Aortic smooth muscle cell (primary cell): ENCODE results near the gene FBXW5. TPM values are rescaled to one million over a fixed set of nuclear protein-coding genes. Genes with fewer than 3 reads are reported as not detected.

Experiments used
- total RNA-seq: library from RNA; depleted of rRNA; stranded (reverse); fragments of >200 nt; gene quantifications from 2 replicates; pipeline ENCODE4 v1.2.3, GENCODE V29; 2014

FBXW5 gene, protein sequence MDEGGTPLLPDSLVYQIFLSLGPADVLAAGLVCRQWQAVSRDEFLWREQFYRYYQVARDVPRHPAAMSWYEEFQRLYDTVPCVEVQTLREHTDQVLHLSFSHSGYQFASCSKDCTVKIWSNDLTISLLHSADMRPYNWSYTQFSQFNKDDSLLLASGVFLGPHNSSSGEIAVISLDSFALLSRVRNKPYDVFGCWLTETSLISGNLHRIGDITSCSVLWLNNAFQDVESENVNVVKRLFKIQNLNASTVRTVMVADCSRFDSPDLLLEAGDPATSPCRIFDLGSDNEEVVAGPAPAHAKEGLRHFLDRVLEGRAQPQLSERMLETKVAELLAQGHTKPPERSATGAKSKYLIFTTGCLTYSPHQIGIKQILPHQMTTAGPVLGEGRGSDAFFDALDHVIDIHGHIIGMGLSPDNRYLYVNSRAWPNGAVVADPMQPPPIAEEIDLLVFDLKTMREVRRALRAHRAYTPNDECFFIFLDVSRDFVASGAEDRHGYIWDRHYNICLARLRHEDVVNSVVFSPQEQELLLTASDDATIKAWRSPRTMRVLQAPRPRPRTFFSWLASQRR
- total RNA-seq: 144 and 185 TPM in 2 replicates

DNA sequence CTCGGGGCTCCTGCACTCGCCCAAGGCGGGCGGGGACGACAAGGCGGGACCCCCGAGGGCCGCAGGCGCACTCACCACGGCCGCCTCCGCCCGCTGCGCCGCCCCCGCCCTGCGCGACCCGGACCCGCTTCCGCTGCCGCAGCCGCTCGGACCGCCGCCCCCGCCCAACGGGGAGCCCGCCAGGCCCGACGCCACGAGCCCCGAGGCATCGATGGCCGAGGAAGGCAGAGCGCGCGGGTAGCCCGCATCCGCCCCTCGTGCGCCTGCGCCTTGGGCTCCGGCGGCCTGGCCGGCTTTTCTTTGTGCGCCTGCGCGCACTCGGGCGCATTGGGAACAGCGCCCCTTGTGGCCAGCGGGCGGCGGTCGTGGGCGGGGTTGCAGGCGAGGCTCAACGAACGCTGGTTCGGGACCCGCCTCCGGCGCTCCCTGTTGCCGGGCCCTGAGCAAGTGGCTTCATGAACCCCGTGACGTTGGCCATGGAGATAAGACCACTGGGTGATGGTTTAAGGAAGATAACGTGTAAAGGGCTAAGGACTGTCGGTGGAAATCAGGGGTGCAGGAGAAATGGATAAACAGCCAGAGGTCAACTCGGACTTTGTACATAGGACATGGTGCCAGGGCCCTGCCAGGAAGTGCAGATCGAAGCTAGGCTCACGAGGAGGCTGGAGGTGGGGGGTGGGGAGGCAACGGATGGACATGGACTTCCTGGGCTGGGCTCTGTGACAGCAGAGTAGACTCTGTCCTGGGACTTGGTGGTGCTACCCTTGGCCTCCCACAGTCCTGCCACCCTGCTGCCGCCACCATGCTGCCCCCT lies at the start of gene FBXW5, which contains the start of gene C8G:
Gene FBXW5 (minus strand): TSS at position 220 of the 814 bp plus-strand sequence. CDS start 655 bp downstream, outside the sequence.
Gene C8G (plus strand): TSS at position 725 of the 814 bp plus-strand sequence. CDS start 78 bp downstream, at position 803.

DNA sequence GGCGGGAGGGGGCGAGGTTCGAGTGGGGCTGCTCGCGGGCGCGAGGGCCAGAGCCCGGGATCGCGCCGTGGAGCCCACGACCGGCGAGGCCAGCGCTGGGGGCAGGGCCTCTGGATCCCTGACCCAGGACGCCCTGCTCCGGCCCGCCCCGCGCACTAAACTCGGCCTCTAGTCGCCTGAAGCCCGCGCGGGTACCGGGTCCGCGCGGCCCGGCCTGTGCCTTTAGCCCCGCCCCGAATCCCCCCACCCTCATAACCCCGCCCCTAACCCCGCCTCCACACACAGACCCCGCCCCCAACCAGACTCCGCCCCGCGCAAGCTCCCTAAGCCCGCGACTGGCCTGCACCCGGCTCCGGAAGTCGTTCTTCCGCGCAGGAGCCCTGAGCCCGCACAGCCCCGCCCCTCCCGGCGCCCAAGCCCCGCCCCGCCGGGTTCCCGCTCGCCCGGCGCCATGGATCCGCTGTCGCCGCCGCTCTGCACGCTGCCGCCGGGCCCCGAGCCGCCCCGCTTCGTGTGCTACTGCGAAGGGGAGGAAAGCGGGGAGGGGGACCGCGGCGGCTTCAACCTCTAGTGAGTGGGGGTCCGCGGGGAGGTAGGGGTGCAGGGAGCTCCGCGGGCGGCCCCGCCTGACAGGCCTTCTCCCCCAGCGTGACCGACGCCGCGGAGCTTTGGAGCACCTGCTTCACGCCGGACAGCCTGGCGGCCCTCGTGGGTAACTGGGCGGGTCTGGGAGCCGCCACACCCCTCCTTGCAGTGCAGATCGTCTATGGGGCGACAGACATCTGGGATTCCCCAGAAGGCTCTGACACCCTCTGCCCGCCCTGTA lies 47.7 kb upstream of the FBXW5 start, which contains the start of gene PAXX:
Gene PAXX (plus strand): TSS at position 430 of the 826 bp plus-strand sequence. CDS start 22 bp downstream, at position 452.

DNA sequence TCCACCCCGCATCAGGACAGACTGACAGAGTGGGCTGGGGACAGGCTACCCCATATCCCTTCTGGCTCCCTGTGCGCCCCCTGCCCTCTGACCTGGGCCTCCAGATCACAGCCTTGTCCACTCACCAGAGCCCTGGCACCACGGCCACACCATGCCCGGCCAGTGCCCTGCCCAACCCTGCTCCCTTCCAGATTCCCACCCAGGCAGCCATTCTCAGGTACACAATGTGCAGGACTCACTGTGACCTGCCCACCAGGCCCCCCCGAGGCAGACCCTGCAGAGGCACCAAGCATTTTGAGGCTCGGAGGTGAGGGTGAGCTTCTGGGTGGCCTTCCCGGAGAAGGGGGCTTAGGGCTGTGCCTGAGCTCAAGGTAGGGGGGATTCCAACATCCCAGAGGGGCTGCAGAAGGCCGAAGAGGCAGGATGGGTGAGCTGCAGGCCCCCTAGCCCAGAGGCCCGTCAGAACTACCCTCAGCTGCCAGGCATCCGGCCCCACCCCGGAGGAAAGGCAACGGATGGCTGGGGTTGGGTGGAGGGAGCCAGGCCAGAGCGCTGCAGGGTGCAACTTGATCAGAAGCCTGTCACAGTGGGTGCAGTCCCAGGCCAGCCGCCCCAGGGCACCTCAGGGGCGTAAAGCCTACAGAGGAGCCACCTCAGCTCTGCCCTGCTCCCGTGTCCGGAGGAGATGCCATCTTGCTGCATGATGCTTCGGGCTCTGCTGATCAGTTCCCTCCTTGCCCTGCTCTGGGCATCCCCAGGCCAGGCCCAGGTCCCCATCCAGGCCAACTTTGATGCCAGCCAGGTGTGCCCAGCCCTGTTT lies 37.9 kb upstream of the FBXW5 start, which contains the start of gene LCNL1:
Gene LCNL1 (plus strand): TSS at position 762 of the 820 bp plus-strand sequence. CDS start 594 bp downstream, outside the sequence.

DNA sequence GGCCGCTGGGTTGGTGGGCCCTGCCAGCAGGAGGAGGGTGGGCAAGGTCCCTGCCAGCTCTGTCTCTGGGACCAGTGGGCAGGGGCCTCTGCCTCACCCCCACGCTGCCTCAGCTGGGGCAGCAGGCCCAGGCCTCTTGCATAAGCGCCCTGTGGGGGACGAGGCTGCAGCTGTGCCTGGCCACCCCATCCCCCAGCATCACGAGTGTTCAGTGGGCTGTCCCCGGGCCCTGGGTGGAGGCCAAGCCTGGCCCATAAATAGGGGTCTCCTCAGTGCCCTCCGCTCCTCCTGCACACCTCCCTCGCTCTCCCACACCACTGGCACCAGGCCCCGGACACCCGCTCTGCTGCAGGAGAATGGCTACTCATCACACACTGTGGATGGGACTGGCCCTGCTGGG lies 32.7 kb upstream of the FBXW5 start, which contains the start of gene PTGDS:
Gene PTGDS (plus strand): TSS at position 282 of the 400 bp plus-strand sequence. CDS start 75 bp downstream, at position 357.

DNA sequence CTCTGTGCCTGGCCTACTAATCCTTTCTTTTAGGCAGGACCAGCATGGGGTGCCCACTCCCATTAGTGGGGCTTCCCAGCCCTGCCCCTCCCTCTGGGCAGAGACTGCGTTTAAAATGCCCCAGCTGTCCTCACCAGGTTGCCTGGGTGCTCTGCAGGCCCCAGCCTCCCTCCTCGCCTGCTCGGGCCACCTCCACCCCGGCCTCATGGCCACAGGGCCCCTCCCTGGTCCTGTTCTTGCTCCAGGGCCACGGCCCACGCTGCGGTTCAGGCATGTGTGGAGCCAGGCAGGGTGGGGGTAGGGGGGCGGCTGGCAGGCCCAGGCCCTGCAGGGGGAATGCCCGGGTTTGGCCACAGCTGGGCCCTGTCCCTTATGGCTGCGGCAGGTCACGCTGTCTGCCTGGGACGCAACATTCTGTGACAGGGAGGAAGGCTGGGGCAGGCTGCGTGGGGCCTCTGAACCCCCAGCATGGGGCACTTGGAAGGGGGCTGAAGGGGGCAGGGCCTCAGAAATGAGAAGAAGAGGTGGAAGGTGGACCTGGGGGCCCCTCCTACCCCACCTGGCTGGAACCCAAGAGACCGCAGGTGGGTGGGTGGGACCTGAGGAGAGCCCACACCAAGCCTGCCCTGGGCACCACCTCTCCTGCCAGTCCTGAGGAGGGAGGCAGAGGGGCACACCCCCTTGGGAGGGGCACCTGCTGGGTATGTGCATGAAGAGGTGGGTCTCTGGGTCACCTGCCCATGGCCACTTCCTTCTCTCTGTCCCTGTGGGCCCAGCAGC lies 7.2 kb upstream of the FBXW5 start, which contains the start of gene LCN12:
Gene LCN12 (plus strand): TSS at position 733 of the 780 bp plus-strand sequence. CDS start 55 bp downstream, outside the sequence.

Other genes with a start within 250 kb of the FBXW5 start
- 1.4 and 2.6 TPM in 2 replicates for gene DIPK1B, start 232.2 kb downstream of the FBXW5 start, total RNA-seq
- gene LCN10, start 201.8 kb downstream of the FBXW5 start, total RNA-seq: not detected in 2 replicates
- gene LCN6, start 196.2 kb downstream of the FBXW5 start, total RNA-seq: not detected in 2 replicates
- not detected in 2 replicates for gene LCN8, start 186.5 kb downstream of the FBXW5 start, total RNA-seq
- not detected in 2 replicates for gene LCN15, start 180.2 kb downstream of the FBXW5 start, total RNA-seq
- 66.0 and 77.2 TPM in 2 replicates for gene TMEM141, start 153.4 kb downstream of the FBXW5 start, total RNA-seq
- 0.19 and 0.26 TPM in 2 replicates for gene CCDC183, start 148.4 kb downstream of the FBXW5 start, total RNA-seq
- 57.2 and 62.2 TPM in 2 replicates for gene RABL6, start 136.8 kb downstream of the FBXW5 start, total RNA-seq
- gene AJM1, start 102.3 kb downstream of the FBXW5 start, total RNA-seq: 1.1 TPM in 2 replicates
- gene PHPT1, start 95.3 kb downstream of the FBXW5 start, total RNA-seq: 161 and 208 TPM in 2 replicates
- 0.40 and 0.68 TPM in 2 replicates for gene MAMDC4, start 92.4 kb downstream of the FBXW5 start, total RNA-seq
- gene EDF1, start 78.4 kb downstream of the FBXW5 start, total RNA-seq: 511 and 536 TPM in 2 replicates
- gene TRAF2, start 58.2 kb downstream of the FBXW5 start, total RNA-seq: 6.6 and 11.6 TPM in 2 replicates
- gene C8G, start 505 bp upstream of the FBXW5 start, total RNA-seq: 0.13 and 0.44 TPM in 2 replicates
- 0.26 and 0.37 TPM in 2 replicates for gene LCN12, start 7.5 kb upstream of the FBXW5 start, total RNA-seq
- gene PTGDS, start 32.8 kb upstream of the FBXW5 start, total RNA-seq: 9.8 and 21.8 TPM in 2 replicates
- 0.44 and 1.6 TPM in 2 replicates for gene LCNL1, start 38.3 kb upstream of the FBXW5 start, total RNA-seq
- gene PAXX, start 47.7 kb upstream of the FBXW5 start, total RNA-seq: 11.6 and 15.6 TPM in 2 replicates
- 4.8 and 5.2 TPM in 2 replicates for gene CLIC3, start 51.8 kb upstream of the FBXW5 start, total RNA-seq
- gene ABCA2, start 83.5 kb upstream of the FBXW5 start, total RNA-seq: 33.4 and 40.3 TPM in 2 replicates
- gene FUT7, start 87.3 kb upstream of the FBXW5 start, total RNA-seq: not detected in 2 replicates
- 21.4 and 28.4 TPM in 2 replicates for gene NPDC1, start 101.4 kb upstream of the FBXW5 start, total RNA-seq
- gene ENTPD2, start 109.3 kb upstream of the FBXW5 start, total RNA-seq: not detected in 2 replicates
- gene SAPCD2, start 125.8 kb upstream of the FBXW5 start, total RNA-seq: 5.1 and 7.7 TPM in 2 replicates
- 14.0 and 19.0 TPM in 2 replicates for gene UAP1L1, start 132.8 kb upstream of the FBXW5 start, total RNA-seq
- gene MAN1B1, start 142.2 kb upstream of the FBXW5 start, total RNA-seq: 84.3 and 90.3 TPM in 2 replicates
- gene DPP7, start 170.0 kb upstream of the FBXW5 start, total RNA-seq: 83.8 and 87.8 TPM in 2 replicates
- 0.06 and 0.13 TPM in 2 replicates for gene GRIN1, start 194.4 kb upstream of the FBXW5 start, total RNA-seq
- not detected in 2 replicates for gene LRRC26, start 225.3 kb upstream of the FBXW5 start, total RNA-seq
- not detected in 2 replicates for gene TMEM210, start 227.3 kb upstream of the FBXW5 start, total RNA-seq
- gene ANAPC2, start 243.8 kb upstream of the FBXW5 start, total RNA-seq: 21.9 and 23.6 TPM in 2 replicates
- 73.2 and 78.1 TPM in 2 replicates for gene SSNA1, start 243.9 kb upstream of the FBXW5 start, total RNA-seq